Measurements from ENCODE around the gene SEM1. TPM values are rescaled to one million over a fixed set of nuclear protein-coding genes. Genes with fewer than 3 reads are reported as not detected.
"Not testable (repeated sequence)": the region's sequence is repeated elsewhere in the genome, so short reads cannot be mapped to it uniquely, and the experiment has no call there.

Gene SEM1
- total and polyA plus RNA-seq, 2 experiments from 2014 or later = 26.8 to 288 TPM

GRCh38 chr7:96663871-96664445 is 45.7 kb downstream of the SEM1 start:
- TF ChIP-seq EZH2phosphoT487 (IDR thresholded peaks at IDR 0.05; ENCODE audit: low read depth, severe bottlenecking, unreplicated experiment) = no peak
- no peak for TF ChIP-seq EZH2 (IDR thresholded peaks at IDR 0.05; ENCODE audit: borderline replicate concordance)
- no peak for TF ChIP-seq CTCF (IDR thresholded peaks at IDR 0.05; ENCODE audit: poor library complexity)
- Histone ChIP-seq H3K27me3 (no peaks in the 10 kb centered on the region), H3K79me2 (no peaks in the 10 kb centered on the region), H2AFZ (no peak overlapping the region), H3K4me3 (no peak overlapping the region), H3K27ac (no peak overlapping the region), H3K9me2 (replicated peaks; ENCODE audit: insufficient read depth) (no peaks in the 10 kb centered on the region), H3K9me3 (ENCODE audit: low read depth) (no peaks in the 10 kb centered on the region), H4K20me1 (ENCODE audit: insufficient read depth, poor library complexity, severe bottlenecking) (no peaks in the 10 kb centered on the region), H3K36me3 (replicated peaks; ENCODE audit: insufficient read depth, low read depth) (no peaks in the 10 kb centered on the region), H3K4me1 (ENCODE audit: insufficient read depth) (no peaks in the 10 kb centered on the region), H3K4me2 (no peak overlapping the region)
- DNase-seq (ENCODE audit: low spot score) = no peak
- 92% methylated on average over 3 of the region's 3 CpGs for WGBS (ENCODE audit: low lambda C conversion rate, missing lambda C conversion rate)

- H3K9me2 ChIP-seq (replicated peaks; ENCODE audit: insufficient read depth) = no peaks in the 10 kb centered on the region
- H3K27me3 ChIP-seq = no peaks in the 10 kb centered on the region
- H3K4me3 ChIP-seq = no peak overlapping the region
- no peaks in the 10 kb centered on the region for H3K9me3 ChIP-seq (ENCODE audit: low read depth)
- no peak for DNase-seq (ENCODE audit: low spot score)
- H3K4me2 ChIP-seq = no peak overlapping the region
- H3K36me3 ChIP-seq (replicated peaks; ENCODE audit: insufficient read depth, low read depth) = no peaks in the 10 kb centered on the region
- WGBS (ENCODE audit: low lambda C conversion rate, missing lambda C conversion rate) = 98% methylated on average over 2 of the region's 2 CpGs
- H3K79me2 ChIP-seq = no peaks in the 10 kb centered on the region
- no peaks in the 10 kb centered on the region for H3K4me1 ChIP-seq (ENCODE audit: insufficient read depth)
- no peaks in the 10 kb centered on the region for H4K20me1 ChIP-seq (ENCODE audit: insufficient read depth, poor library complexity, severe bottlenecking)
- H3K27ac ChIP-seq = no peak overlapping the region
- H2AFZ ChIP-seq = no peak overlapping the region
- TF ChIP-seq CTCF (IDR thresholded peaks at IDR 0.05; ENCODE audit: poor library complexity) (no peak), EZH2 (IDR thresholded peaks at IDR 0.05; ENCODE audit: borderline replicate concordance) (no peak), EZH2phosphoT487 (IDR thresholded peaks at IDR 0.05; ENCODE audit: low read depth, severe bottlenecking, unreplicated experiment) (no peak)
These were observed 46.2 kb downstream of the SEM1 start for GRCh38 chr7:96663457-96663856.

- H3K36me3 ChIP-seq (replicated peaks; ENCODE audit: insufficient read depth, low read depth); H3K27me3 ChIP-seq; H3K4me1 ChIP-seq (ENCODE audit: insufficient read depth); H3K79me2 ChIP-seq; H3K4me3 ChIP-seq; DNase-seq (ENCODE audit: low spot score); H3K9me2 ChIP-seq (replicated peaks; ENCODE audit: insufficient read depth); H3K4me2 ChIP-seq; H3K27ac ChIP-seq; H3K9me3 ChIP-seq (ENCODE audit: low read depth); H2AFZ ChIP-seq; H4K20me1 ChIP-seq (ENCODE audit: insufficient read depth, poor library complexity, severe bottlenecking): not testable (repeated sequence)
- 98% methylated on average over 3 of the region's 3 CpGs for WGBS (ENCODE audit: low lambda C conversion rate, missing lambda C conversion rate)
These were observed 47.5 kb downstream of the SEM1 start for GRCh38 chr7:96662151-96662550.

GRCh38 chr7:96658022-96658412 is 51.6 kb downstream of the SEM1 start:
- TF ChIP-seq CTCF (IDR thresholded peaks at IDR 0.05; ENCODE audit: poor library complexity) (no peak), EZH2phosphoT487 (IDR thresholded peaks at IDR 0.05; ENCODE audit: low read depth, severe bottlenecking, unreplicated experiment) (no peak), EZH2 (IDR thresholded peaks at IDR 0.05; ENCODE audit: borderline replicate concordance) (no peak)
- Histone ChIP-seq H3K9me2 (replicated peaks; ENCODE audit: insufficient read depth) (no peaks in the 10 kb centered on the region), H3K27me3 (no peaks in the 10 kb centered on the region), H2AFZ (no peak overlapping the region), H3K4me1 (ENCODE audit: insufficient read depth) (no peaks in the 10 kb centered on the region), H4K20me1 (ENCODE audit: insufficient read depth, poor library complexity, severe bottlenecking) (no peaks in the 10 kb centered on the region), H3K36me3 (replicated peaks; ENCODE audit: insufficient read depth, low read depth) (no peaks in the 10 kb centered on the region), H3K79me2 (no peaks in the 10 kb centered on the region), H3K4me3 (no peak overlapping the region), H3K4me2 (no peak overlapping the region), H3K9me3 (ENCODE audit: low read depth) (no peaks in the 10 kb centered on the region), H3K27ac (no peak overlapping the region)
- DNase-seq (ENCODE audit: low spot score) = no peak
- 81% methylated on average over 2 of the region's 2 CpGs for WGBS (ENCODE audit: low lambda C conversion rate, missing lambda C conversion rate)
